GM23338 (cell line): ENCODE measurements around the gene CDC14B. TPM values are rescaled to one million over a fixed set of nuclear protein-coding genes. Genes with fewer than 3 reads are reported as not detected.

Experiments
- ATAC-seq: fragments of 200-7000 bp; cut with Tn5 transposase; 3 replicates; pipeline ENCODE4 v1.9.1; 2020
- DNase-seq: peaks from one replicate; pipeline ENCODE4 v3.0.0-alpha.2; 2015; ENCODE audit warnings: low spot score
- H2AFZ ChIP-seq: fragments of 200-600 bp; sonication (generic); 2 replicates; pipeline ENCODE4 v1.8.0; 2016; ENCODE audit warnings: antibody characterized with exemption, mild to moderate bottlenecking, moderate library complexity
- H3F3A ChIP-seq: fragments of 200-600 bp; sonication (generic); replicated peaks from 2 replicates; pipeline ENCODE4 v1.8.0; 2017; ENCODE audit warnings: antibody characterized with exemption, mixed run types, low read depth
- H3K27ac ChIP-seq: fragments of 200-600 bp; sonication (generic); 2 replicates; pipeline ENCODE4 v1.6.1; 2016; ENCODE audit warnings: low read depth
- H3K27me3 ChIP-seq: fragments of 200-600 bp; sonication (generic); 2 replicates; pipeline ENCODE4 v1.8.0; 2016; ENCODE audit warnings: mild to moderate bottlenecking, mixed run types, moderate library complexity; ENCODE audit not compliant: insufficient read depth
- H3K36me3 ChIP-seq: fragments of 200-600 bp; sonication (generic); 2 replicates; pipeline ENCODE4 v1.8.0; 2016; ENCODE audit warnings: mild to moderate bottlenecking; ENCODE audit not compliant: insufficient read depth
- H3K4me1 ChIP-seq: fragments of 200-600 bp; sonication (generic); 2 replicates; pipeline ENCODE4 v1.8.0; 2016; ENCODE audit warnings: mild to moderate bottlenecking, moderate library complexity; ENCODE audit not compliant: insufficient read depth
- H3K4me2 ChIP-seq: fragments of 200-600 bp; sonication (generic); 2 replicates; pipeline ENCODE4 v1.7.1; 2017; ENCODE audit warnings: mixed run types
- H3K4me3 ChIP-seq: fragments of 200-600 bp; sonication (generic); 2 replicates; pipeline ENCODE4 v1.6.1; 2016; ENCODE audit warnings: mixed run types
- H3K79me2 ChIP-seq: fragments of 200-600 bp; sonication (generic); replicated peaks from 2 replicates; pipeline ENCODE4 v1.8.0; 2017; ENCODE audit warnings: mild to moderate bottlenecking; ENCODE audit not compliant: insufficient read depth
- H3K9me2 ChIP-seq: fragments of 200-600 bp; sonication (generic); 2 replicates; pipeline ENCODE4 v1.8.0; 2017; ENCODE audit not compliant: insufficient read depth
- H4K20me1 ChIP-seq: fragments of 200-600 bp; sonication (generic); replicated peaks from 2 replicates; pipeline ENCODE4 v1.8.0; 2017; ENCODE audit warnings: mild to moderate bottlenecking; ENCODE audit not compliant: insufficient read depth
- H3K27ac Mint-ChIP-seq: 2 replicates; pipeline ENCODE4 v1.8.0; 2020; ENCODE audit warnings: inconsistent platforms, mild to moderate bottlenecking, moderate library complexity, mixed read lengths
- H3K27me3 Mint-ChIP-seq: 3 replicates; pipeline ENCODE4 v1.8.0; 2022; ENCODE audit warnings: low read depth, mild to moderate bottlenecking, moderate library complexity, mixed read lengths, inconsistent platforms; ENCODE audit not compliant: insufficient read depth, poor library complexity
- H3K36me3 Mint-ChIP-seq: 3 replicates; pipeline ENCODE4 v1.8.0; 2021; ENCODE audit warnings: low read depth, mild to moderate bottlenecking, inconsistent platforms, moderate library complexity, mixed read lengths
- H3K4me1 Mint-ChIP-seq: 3 replicates; pipeline ENCODE4 v1.8.0; 2020; ENCODE audit warnings: mild to moderate bottlenecking, inconsistent platforms, mixed read lengths
- H3K4me3 Mint-ChIP-seq: 3 replicates; pipeline ENCODE4 v1.8.0; 2021; ENCODE audit warnings: moderate library complexity, mild to moderate bottlenecking, inconsistent platforms, mixed read lengths
- H3K9me3 Mint-ChIP-seq: 3 replicates; pipeline ENCODE4 v1.8.0; 2020; ENCODE audit warnings: moderate library complexity, mild to moderate bottlenecking, inconsistent platforms, mixed read lengths
- CREB1 ChIP-seq: fragments of 250-450 bp; sonication (Bioruptor Pico); IDR thresholded peaks from 2 replicates; pipeline ENCODE4 v1.5.0; 2020; ENCODE audit warnings: low read depth, mild to moderate bottlenecking, moderate library complexity
- CTCF ChIP-seq, 2 experiments: fragments of 200-600 bp in 1 of 2; sonication (generic) in 1 of 2; conservative IDR thresholded peaks; 2 replicates each; pipeline versions ENCODE4 v1.5.1 to v1.6.1; 2016 to 2017; ENCODE audit warnings: antibody characterized with exemption in 2 of 2, low read depth in 2 of 2, mild to moderate bottlenecking in 2 of 2, moderate library complexity in 1 of 2
- EZH2 ChIP-seq: fragments of 200-600 bp; sonication (generic); IDR thresholded peaks from one replicate; pipeline ENCODE4 v1.8.0; 2017; ENCODE audit warnings: antibody characterized with exemption, mild to moderate bottlenecking, low read depth; ENCODE audit not compliant: unreplicated experiment
- EZH2phosphoT487 ChIP-seq: fragments of 200-600 bp; sonication (generic); IDR thresholded peaks from one replicate; pipeline ENCODE4 v1.8.1; 2018; ENCODE audit warnings: antibody characterized with exemption; ENCODE audit not compliant: unreplicated experiment
- NANOG ChIP-seq: IDR thresholded peaks from 2 replicates; pipeline ENCODE4 v1.6.1; 2016; ENCODE audit warnings: antibody characterized with exemption, borderline replicate concordance
- REST ChIP-seq: IDR thresholded peaks from one replicate; pipeline ENCODE4 v1.6.1; 2018; ENCODE audit warnings: antibody characterized with exemption; ENCODE audit not compliant: unreplicated experiment
- ZNF114 ChIP-seq: fragments of 250-450 bp; sonication (Bioruptor Pico); IDR thresholded peaks from 2 replicates; pipeline ENCODE4 v1.5.0; 2020; ENCODE audit warnings: mild to moderate bottlenecking, moderate library complexity
- ZNF331 ChIP-seq: fragments of 250-450 bp; sonication (Bioruptor Pico); IDR thresholded peaks from 2 replicates; pipeline ENCODE4 v1.5.0; 2020; ENCODE audit warnings: low read depth, mild to moderate bottlenecking, moderate library complexity
- ZNF462 ChIP-seq: fragments of 250-450 bp; sonication (Bioruptor Pico); IDR thresholded peaks from 2 replicates; pipeline ENCODE4 v1.5.0; 2020; ENCODE audit warnings: mild to moderate bottlenecking, moderate library complexity
- polyA plus RNA-seq: library from polyadenylated mRNA; unstranded; fragments of >200 nt; fragmentation: Nextera tagmentation; extraction: Ambion mirVana; gene quantifications from 2 replicates; pipeline ENCODE4 v1.2.1, GENCODE V29; 2016
- total RNA-seq: library from RNA; depleted of rRNA; stranded (reverse); fragments of >200 nt; shearing (Covaris generic); gene quantifications from 2 replicates; pipeline ENCODE4 v1.2.3, GENCODE V29; 2014
- TF ChIP-seq, protein P1 (sequence below): IDR thresholded peaks from 2 replicates; pipeline ENCODE4 v1.6.1; 2016; ENCODE audit warnings: antibody characterized with exemption

The CDC14B gene
- total and polyA plus RNA-seq, 2 experiments from 2014 or later = 12.2 to 52.1 TPM

DNA sequence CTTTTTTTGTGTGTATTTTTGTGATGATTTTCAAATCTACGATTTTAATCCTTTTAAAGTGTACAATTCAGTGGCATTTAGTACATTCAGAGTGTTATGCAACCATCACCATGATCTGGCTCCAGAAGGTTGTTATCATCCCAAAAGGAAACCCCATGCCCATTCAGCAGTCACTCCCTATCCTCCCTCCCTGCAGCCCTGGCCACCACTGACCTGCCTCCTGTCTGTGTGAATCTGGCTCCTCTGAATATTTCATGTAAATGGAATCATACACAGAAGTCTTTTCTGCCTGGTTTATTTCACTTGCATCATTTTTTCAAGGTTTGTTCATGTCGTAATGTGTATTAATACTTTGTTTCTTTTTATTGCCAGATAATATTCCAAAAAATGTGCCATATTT lies 137.2 kb downstream of the CDC14B start (continued):
- TF ChIP-seq ZNF462 (CRISPR knock-in tag) = no peak
- no peak for TF ChIP-seq EZH2phosphoT487

- no peak for DNase-seq
- Histone ChIP-seq H3K4me1 (no peaks in the 10 kb centered on the region), H3K9me2 (no peaks in the 10 kb centered on the region), H2AFZ (no peak overlapping the region), H3K4me2 (no peak overlapping the region), H4K20me1 (no peaks in the 10 kb centered on the region), H3K27me3 (no peaks in the 10 kb centered on the region), H3K27ac (no peak overlapping the region), H3F3A (no peaks in the 10 kb centered on the region), H3K4me3 (no peak overlapping the region), H3K36me3 (no peaks in the 10 kb centered on the region), H3K79me2 (no peaks in the 10 kb centered on the region)
- peaks cover 13% of the 10 kb centered on the region; the same call in 2 of the 3 replicates for H3K36me3 Mint-ChIP-seq
- no peaks in the 10 kb centered on the region for H3K9me3 Mint-ChIP-seq
- H3K27me3 Mint-ChIP-seq = no peaks in the 10 kb centered on the region
- no peak overlapping the region for H3K4me3 Mint-ChIP-seq
- no peak for ATAC-seq
- no peak overlapping the region for H3K27ac Mint-ChIP-seq
- no peaks in the 10 kb centered on the region for H3K4me1 Mint-ChIP-seq
- TF ChIP-seq CREB1 (CRISPR knock-in tag) = no peak
- TF ChIP-seq ZNF114 (CRISPR knock-in tag) = no peak
- TF ChIP-seq EZH2phosphoT487 = no peak
- TF ChIP-seq EZH2 = no peak
- TF ChIP-seq REST = no peak
- no peak for TF ChIP-seq CTCF (conservative IDR thresholded peaks at IDR 0.05; ENCODE audit: low read depth in 2 of 2)
- no peak for TF ChIP-seq ZNF331
- TF ChIP-seq, protein P1, sequence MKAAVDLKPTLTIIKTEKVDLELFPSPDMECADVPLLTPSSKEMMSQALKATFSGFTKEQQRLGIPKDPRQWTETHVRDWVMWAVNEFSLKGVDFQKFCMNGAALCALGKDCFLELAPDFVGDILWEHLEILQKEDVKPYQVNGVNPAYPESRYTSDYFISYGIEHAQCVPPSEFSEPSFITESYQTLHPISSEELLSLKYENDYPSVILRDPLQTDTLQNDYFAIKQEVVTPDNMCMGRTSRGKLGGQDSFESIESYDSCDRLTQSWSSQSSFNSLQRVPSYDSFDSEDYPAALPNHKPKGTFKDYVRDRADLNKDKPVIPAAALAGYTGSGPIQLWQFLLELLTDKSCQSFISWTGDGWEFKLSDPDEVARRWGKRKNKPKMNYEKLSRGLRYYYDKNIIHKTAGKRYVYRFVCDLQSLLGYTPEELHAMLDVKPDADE = no peak
- TF ChIP-seq NANOG = no peak
Measured at GRCh38 chr9:96480736-96481135, 138.9 kb downstream of the CDC14B start.
